ENCODE results near the gene CNTNAP2. TPM values are rescaled to one million over a fixed set of nuclear protein-coding genes. Genes with fewer than 3 reads are reported as not detected.

Gene CNTNAP2
- total RNA-seq, 3 donors from 2014 or later (not counting 1 experiment from before 2014, with no cell fraction given): 0.18 to 1.1 TPM; not detected in 1

- Mint-ChIP-seq H3K9me3 (peaks cover 12 to 13% of the 10 kb centered on the region in 2 donors), H3K27ac (no peak overlapping the region), H3K36me3 (peaks cover 21% of the 10 kb centered on the region), H3K4me3 (no peak overlapping the region), H3K4me1 (peaks cover 0 to 16% of the 10 kb centered on the region in 2 donors), H3K27me3 (ENCODE audit: low read depth in 2 of 2) (no peaks in the 10 kb centered on the region)
- Histone ChIP-seq H3K9me3 (ENCODE audit: control insufficient read depth, insufficient read depth, low read length) (no peaks in the 10 kb centered on the region), H3K27ac (ENCODE audit: low read length) (no peak overlapping the region), H3K36me3 (ENCODE audit: control insufficient read depth, insufficient read depth, low read length) (no peaks in the 10 kb centered on the region), H3K4me3 (ENCODE audit: low read length) (no peak overlapping the region), H3K27me3 (ENCODE audit: control insufficient read depth, insufficient read depth, low read length) (no peaks in the 10 kb centered on the region), H3K4me1 (ENCODE audit: control insufficient read depth, insufficient read depth, low read length) (no peaks in the 10 kb centered on the region)
- DNase-seq (no peak), ATAC-seq (no peak)
- intact Hi-C loops (cut with micrococcal nuclease): no loop called here
- TF ChIP-seq, protein P1, sequence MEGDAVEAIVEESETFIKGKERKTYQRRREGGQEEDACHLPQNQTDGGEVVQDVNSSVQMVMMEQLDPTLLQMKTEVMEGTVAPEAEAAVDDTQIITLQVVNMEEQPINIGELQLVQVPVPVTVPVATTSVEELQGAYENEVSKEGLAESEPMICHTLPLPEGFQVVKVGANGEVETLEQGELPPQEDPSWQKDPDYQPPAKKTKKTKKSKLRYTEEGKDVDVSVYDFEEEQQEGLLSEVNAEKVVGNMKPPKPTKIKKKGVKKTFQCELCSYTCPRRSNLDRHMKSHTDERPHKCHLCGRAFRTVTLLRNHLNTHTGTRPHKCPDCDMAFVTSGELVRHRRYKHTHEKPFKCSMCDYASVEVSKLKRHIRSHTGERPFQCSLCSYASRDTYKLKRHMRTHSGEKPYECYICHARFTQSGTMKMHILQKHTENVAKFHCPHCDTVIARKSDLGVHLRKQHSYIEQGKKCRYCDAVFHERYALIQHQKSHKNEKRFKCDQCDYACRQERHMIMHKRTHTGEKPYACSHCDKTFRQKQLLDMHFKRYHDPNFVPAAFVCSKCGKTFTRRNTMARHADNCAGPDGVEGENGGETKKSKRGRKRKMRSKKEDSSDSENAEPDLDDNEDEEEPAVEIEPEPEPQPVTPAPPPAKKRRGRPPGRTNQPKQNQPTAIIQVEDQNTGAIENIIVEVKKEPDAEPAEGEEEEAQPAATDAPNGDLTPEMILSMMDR (IDR thresholded peaks at IDR 0.05): no peak
Measured at GRCh38 chr7:147413557-147413870, 1296.9 kb downstream of the CNTNAP2 start.

DNA sequence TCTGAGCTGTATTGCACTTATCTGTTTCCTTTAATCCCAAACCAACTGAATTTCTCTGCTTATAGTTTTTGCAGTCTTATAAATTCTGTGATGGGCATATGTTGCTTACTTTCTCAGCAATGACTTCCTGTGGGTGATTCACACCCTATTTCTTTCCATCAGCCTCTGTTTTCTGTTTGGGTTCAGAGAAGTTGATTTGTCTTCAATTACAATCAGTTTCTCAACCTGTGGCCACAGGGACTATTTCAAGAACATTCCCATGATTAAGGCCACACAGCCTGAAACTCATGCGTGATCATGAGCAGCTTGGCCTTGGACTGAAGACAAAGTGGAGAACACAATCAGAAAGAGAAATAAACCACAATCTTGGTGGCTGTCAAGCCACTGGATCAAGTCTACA is 1299.4 kb downstream of the CNTNAP2 start:
- H3K9me3 Mint-ChIP-seq: peaks cover 6 to 12% of the 10 kb centered on the region in 2 donors
- Histone ChIP-seq H3K27me3 (ENCODE audit: control insufficient read depth, insufficient read depth, low read length) (no peaks in the 10 kb centered on the region), H3K9me3 (ENCODE audit: control insufficient read depth, insufficient read depth, low read length) (no peaks in the 10 kb centered on the region), H3K36me3 (ENCODE audit: control insufficient read depth, insufficient read depth, low read length) (no peaks in the 10 kb centered on the region), H3K27ac (ENCODE audit: low read length) (no peak overlapping the region), H3K4me1 (ENCODE audit: control insufficient read depth, insufficient read depth, low read length) (no peaks in the 10 kb centered on the region), H3K4me3 (ENCODE audit: low read length) (no peak overlapping the region)
- peaks cover 0 to 16% of the 10 kb centered on the region in 2 donors for H3K4me1 Mint-ChIP-seq
- peaks cover 14% of the 10 kb centered on the region for H3K36me3 Mint-ChIP-seq
- TF ChIP-seq, protein P1 (IDR thresholded peaks at IDR 0.05): no peak
- 96% methylated on average over 1 of the region's 1 CpG for WGBS (ENCODE audit: insufficient coverage)
- H3K4me3 Mint-ChIP-seq: no peak overlapping the region
- no peak for DNase-seq
- H3K27ac Mint-ChIP-seq: no peak overlapping the region
- ATAC-seq: no peak
- intact Hi-C loops (cut with micrococcal nuclease): no loop called here
- H3K27me3 Mint-ChIP-seq (ENCODE audit: low read depth in 2 of 2): no peaks in the 10 kb centered on the region

GRCh38 chr7:147418966-147419365 is 1302.4 kb downstream of the CNTNAP2 start:
- intact Hi-C loops (cut with micrococcal nuclease): no loop called here
- H3K4me3 Mint-ChIP-seq: no peak overlapping the region
- Histone ChIP-seq H3K4me1 (ENCODE audit: control insufficient read depth, insufficient read depth, low read length) (no peaks in the 10 kb centered on the region), H3K9me3 (ENCODE audit: control insufficient read depth, insufficient read depth, low read length) (no peaks in the 10 kb centered on the region), H3K4me3 (ENCODE audit: low read length) (no peak overlapping the region), H3K27ac (ENCODE audit: low read length) (no peak overlapping the region), H3K36me3 (ENCODE audit: control insufficient read depth, insufficient read depth, low read length) (no peaks in the 10 kb centered on the region), H3K27me3 (ENCODE audit: control insufficient read depth, insufficient read depth, low read length) (no peaks in the 10 kb centered on the region)
- ATAC-seq (no peak), DNase-seq (no peak)
- no peak overlapping the region for H3K27ac Mint-ChIP-seq
- H3K4me1 Mint-ChIP-seq: peaks cover 0 to 16% of the 10 kb centered on the region in 2 donors
- no peaks in the 10 kb centered on the region for H3K27me3 Mint-ChIP-seq (ENCODE audit: low read depth in 2 of 2)
- WGBS (ENCODE audit: insufficient coverage): 86% methylated on average over 1 of the region's 3 CpGs
- H3K36me3 Mint-ChIP-seq: peaks cover 14% of the 10 kb centered on the region
- TF ChIP-seq, protein P1 (IDR thresholded peaks at IDR 0.05): no peak
- peaks cover 9% of the 10 kb centered on the region in 2 donors for H3K9me3 Mint-ChIP-seq

- 86% methylated on average over 1 of the region's 1 CpG for whole genome bisulfite sequencing (ENCODE audit: insufficient coverage)
- no peaks in the 10 kb centered on the region for H3K4me1 Mint-ChIP-seq
- H3K4me3 Mint-ChIP-seq: no peak overlapping the region
- H3K27me3 Mint-ChIP-seq (ENCODE audit: low read depth in 2 of 2): no peaks in the 10 kb centered on the region
- TF ChIP-seq, protein P1 (IDR thresholded peaks at IDR 0.05): no peak
- no peaks in the 10 kb centered on the region for H3K36me3 Mint-ChIP-seq
- intact Hi-C loops (cut with micrococcal nuclease): no loop called here
- DNase-seq (no peak), ATAC-seq (no peak)
- peaks cover 3 to 9% of the 10 kb centered on the region in 2 donors for H3K9me3 Mint-ChIP-seq
- Histone ChIP-seq H3K27me3 (ENCODE audit: control insufficient read depth, insufficient read depth, low read length) (no peaks in the 10 kb centered on the region), H3K4me3 (ENCODE audit: low read length) (no peak overlapping the region), H3K36me3 (ENCODE audit: control insufficient read depth, insufficient read depth, low read length) (no peaks in the 10 kb centered on the region), H3K9me3 (ENCODE audit: control insufficient read depth, insufficient read depth, low read length) (no peaks in the 10 kb centered on the region), H3K27ac (ENCODE audit: low read length) (no peak overlapping the region), H3K4me1 (ENCODE audit: control insufficient read depth, insufficient read depth, low read length) (no peaks in the 10 kb centered on the region)
- H3K27ac Mint-ChIP-seq: no peak overlapping the region
Measured at GRCh38 chr7:147423875-147424274, 1307.3 kb downstream of the CNTNAP2 start.

Measured in natural killer cell (primary cell).